Lung (tissue), 12 donors: ENCODE data around the gene SFXN3. TPM values are rescaled to one million over a fixed set of nuclear protein-coding genes. Genes with fewer than 3 reads are reported as not detected.

Experiments used
- ATAC-seq: fragments of 200-7000 bp; cut with Tn5 transposase; one replicate; pipeline ENCODE4 v1.9.1; 2020; ENCODE audit warnings: moderate number of reproducible peaks; ENCODE audit not compliant: insufficient read depth, low FRiP score
- DNase-seq, 3 donors: peaks; one replicate each; pipeline ENCODE4 v3.0.0-alpha.2; 2013 to 2017
- H3K27ac ChIP-seq, 2 donors: one replicate each; pipeline ENCODE4 v1.5.1; 2013; ENCODE audit warnings: mild to moderate bottlenecking in 2 of 2, moderate library complexity in 2 of 2, control low read depth in 1 of 2, inconsistent platforms in 1 of 2, low read depth in 1 of 2, low read length in 1 of 2
- H3K27me3 ChIP-seq, 3 donors: one replicate each; pipeline ENCODE4 v1.5.1; 2013; ENCODE audit warnings: low read length in 2 of 3; ENCODE audit not compliant: control insufficient read depth in 3 of 3, insufficient read depth in 3 of 3
- H3K36me3 ChIP-seq, 4 donors: one replicate each; pipeline ENCODE4 v1.5.1; 2013; ENCODE audit warnings: low read length in 4 of 4, mild to moderate bottlenecking in 1 of 4, moderate library complexity in 1 of 4; ENCODE audit not compliant: control insufficient read depth in 4 of 4, insufficient read depth in 4 of 4
- H3K4me1 ChIP-seq, 5 donors: one replicate each; pipeline ENCODE4 v1.5.1; 2013; ENCODE audit warnings: low read length in 5 of 5, mild to moderate bottlenecking in 2 of 5, moderate library complexity in 1 of 5; ENCODE audit not compliant: control insufficient read depth in 5 of 5, insufficient read depth in 5 of 5
- H3K4me3 ChIP-seq: one replicate; pipeline ENCODE4 v1.5.1; 2013; ENCODE audit warnings: mild to moderate bottlenecking, control low read depth, moderate library complexity
- H3K9ac ChIP-seq, 2 donors: one replicate each; pipeline ENCODE4 v1.5.1; 2013; ENCODE audit warnings: low read length in 2 of 2, control low read depth in 1 of 2; ENCODE audit not compliant: insufficient read depth in 1 of 2
- H3K9me3 ChIP-seq, 4 donors: one replicate each; pipeline ENCODE4 v1.5.1; 2013; ENCODE audit warnings: low read length in 3 of 4, mild to moderate bottlenecking in 1 of 4, moderate library complexity in 1 of 4; ENCODE audit not compliant: control insufficient read depth in 4 of 4, insufficient read depth in 3 of 4
- CTCF ChIP-seq: IDR thresholded peaks from 2 replicates; pipeline ENCODE4 v1.5.1; 2012; ENCODE audit warnings: mild to moderate bottlenecking; ENCODE audit errors: control extremely low read depth, extremely low read depth
- WGBS, 2 donors: extraction: QIAGEN DNeasy Blood & Tissue Kit; methylation state at CpG; one replicate each; pipeline ENCODE4 v1.1.7; 2013; 5-methylcytosine and 5-hydroxymethylcytosine counted together
- polyA plus RNA-seq, 2 donors: library from polyadenylated mRNA; stranded (reverse); fragments of 200-250 nt; gene quantifications; one replicate each; pipeline ENCODE4 v1.2.1, GENCODE V29; 2013
- total RNA-seq, 2 donors: library from RNA; depleted of rRNA in 1 of 2; stranded (reverse); fragments of >200 nt in 1 of 2; gene quantifications; one replicate each; pipeline ENCODE4 v1.2.1, GENCODE V29; 2014 to 2021
- donor health status: control.
- donor health status: control.
- donor health status: Bipolar disorder and iron deficiency.
- donor health status: healthy.
- donor health status: DM: yes; HTN: yes; CAD: no.

Gene SFXN3
- total and polyA plus RNA-seq, 4 donors = 36.4 to 95.8 (median 39.6) TPM

GRCh38 chr10:101063050-101063525 is 32.1 kb downstream of the SFXN3 start:
- peak overlapping the region in 1 of 2 donors; percentile 97 for H3K27ac ChIP-seq
- no peak overlapping the region for H3K9ac ChIP-seq
- 5 to 18% methylated on average over 19 of the region's 19 CpGs for WGBS, 2 donors
- TF ChIP-seq CTCF = no peak
- H3K4me1 ChIP-seq = peaks cover 2 to 65% (median 24%) of the 10 kb centered on the region in 5 donors
- H3K9me3 ChIP-seq = no peaks in the 10 kb centered on the region
- H3K27me3 ChIP-seq = peaks cover 0 to 4% (median 2%) of the 10 kb centered on the region in 3 donors
- ATAC-seq (no peak), DNase-seq (no peak)
- no peaks in the 10 kb centered on the region for H3K36me3 ChIP-seq
- no peak overlapping the region for H3K4me3 ChIP-seq

- H3K9me3 ChIP-seq = no peaks in the 10 kb centered on the region
- peak overlapping the region in 1 of 2 donors; percentile 97 for H3K27ac ChIP-seq
- H3K4me3 ChIP-seq = no peak overlapping the region
- DNase-seq = peak in 1 of 3 donors; percentile 29
- peaks cover 0 to 4% (median 2%) of the 10 kb centered on the region in 3 donors for H3K27me3 ChIP-seq
- ATAC-seq = no peak
- no peak overlapping the region for H3K9ac ChIP-seq
- H3K4me1 ChIP-seq = peaks cover 2 to 65% (median 24%) of the 10 kb centered on the region in 5 donors
- no peaks in the 10 kb centered on the region for H3K36me3 ChIP-seq
- WGBS, 2 donors = 26 to 46% methylated on average over 15 of the region's 15 CpGs
- no peak for TF ChIP-seq CTCF
Measured at GRCh38 chr10:101063548-101064414, 32.7 kb downstream of the SFXN3 start.

DNA sequence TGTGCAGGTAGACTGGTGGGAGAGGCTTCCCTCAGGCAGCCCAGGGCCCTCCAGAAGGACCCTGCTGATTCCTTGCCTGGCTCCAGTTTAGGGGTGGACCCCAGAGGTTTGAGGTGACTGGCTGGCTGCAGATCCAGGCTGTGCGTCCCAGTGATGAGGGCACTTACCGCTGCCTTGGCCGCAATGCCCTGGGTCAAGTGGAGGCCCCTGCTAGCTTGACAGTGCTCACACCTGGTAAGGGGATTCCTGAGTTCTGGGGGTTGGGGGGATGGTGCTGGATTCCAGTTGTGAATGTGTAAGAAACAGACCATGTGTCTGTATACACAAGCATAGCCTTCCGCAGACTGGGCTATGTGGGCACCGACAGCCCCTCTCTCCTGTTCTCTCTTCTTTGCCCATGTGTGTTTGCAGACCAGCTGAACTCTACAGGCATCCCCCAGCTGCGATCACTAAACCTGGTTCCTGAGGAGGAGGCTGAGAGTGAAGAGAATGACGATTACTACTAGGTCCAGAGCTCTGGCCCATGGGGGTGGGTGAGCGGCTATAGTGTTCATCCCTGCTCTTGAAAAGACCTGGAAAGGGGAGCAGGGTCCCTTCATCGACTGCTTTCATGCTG is 33.5 kb downstream of the SFXN3 start:
- H3K4me3 ChIP-seq = no peak overlapping the region
- H3K9me3 ChIP-seq = no peaks in the 10 kb centered on the region
- DNase-seq (no peak), ATAC-seq (no peak)
- H3K36me3 ChIP-seq = no peaks in the 10 kb centered on the region
- TF ChIP-seq CTCF = no peak
- H3K9ac ChIP-seq = no peak overlapping the region
- WGBS, 2 donors = 88 to 92% methylated on average over 9 of the region's 9 CpGs
- peaks cover 2 to 64% (median 24%) of the 10 kb centered on the region in 5 donors for H3K4me1 ChIP-seq
- no peak overlapping the region for H3K27ac ChIP-seq
- peaks cover 0 to 4% (median 2%) of the 10 kb centered on the region in 3 donors for H3K27me3 ChIP-seq
